GM12892 (cell line): ENCODE data around the gene GHR.

Experiments
- DNase-seq: peaks from one replicate; pipeline ENCODE4 v3.0.0; 2011; ENCODE audit not compliant: insufficient read length
- FAIRE-seq: peaks from 2 replicates; lab custom pipeline; 2011; peaks lifted over from hg19 to GRCh38; lab: Jason Lieb, UNC
- POLR2A ChIP-seq: IDR thresholded peaks from 2 replicates; pipeline ENCODE4 v1.6.1; 2011; ENCODE audit warnings: low read depth, low read length, control low read depth
- POLR2AphosphoS5 ChIP-seq: IDR thresholded peaks from 2 replicates; pipeline ENCODE4 v1.6.1; 2011; ENCODE audit warnings: low read depth, low read length, control low read depth
- TAF1 ChIP-seq: IDR thresholded peaks from 2 replicates; pipeline ENCODE4 v1.6.1; 2011; ENCODE audit warnings: low read depth, mild to moderate bottlenecking, control low read depth, low read length, borderline replicate concordance

The GHR gene

GRCh38 chr5:42500003-42500599 lies 76.9 kb downstream of the GHR start:
- TF ChIP-seq TAF1 (no peak), POLR2A (no peak), POLR2AphosphoS5 (no peak)
- FAIRE-seq (no peak), DNase-seq (no peak)

- FAIRE-seq = no peak
- no peak for DNase-seq
- no peak for TF ChIP-seq POLR2A
These were observed 79.6 kb downstream of the GHR start for GRCh38 chr5:42502613-42503470.

- FAIRE-seq (no peak), DNase-seq (no peak)
- TF ChIP-seq POLR2A (no peak), POLR2AphosphoS5 (no peak), TAF1 (no peak)
These were observed 83.4 kb downstream of the GHR start for GRCh38 chr5:42506662-42507061.

GRCh38 chr5:42507451-42508097 lies 84.3 kb downstream of the GHR start:
- FAIRE-seq (no peak), DNase-seq (no peak)
- TF ChIP-seq TAF1 (no peak), POLR2A (no peak), POLR2AphosphoS5 (no peak)

DNA sequence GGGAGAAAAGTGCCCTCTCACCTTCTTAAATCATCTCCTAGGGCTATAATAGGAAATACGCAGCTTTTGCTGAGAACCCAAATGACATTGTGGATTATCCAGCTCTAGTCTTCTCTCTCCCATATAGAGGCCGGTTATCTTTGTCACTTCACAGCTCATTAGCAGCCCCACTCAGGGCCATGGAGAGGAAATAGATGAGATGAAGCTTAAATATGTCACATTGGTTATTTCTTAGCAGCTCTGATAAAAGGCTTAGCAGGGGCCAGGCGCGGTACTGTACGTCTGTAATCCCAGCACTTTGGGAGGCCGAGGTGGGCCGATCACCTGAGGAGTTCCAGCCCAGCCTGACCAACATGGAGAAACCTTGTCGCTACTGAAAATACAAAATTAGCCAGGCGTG lies 90.0 kb downstream of the GHR start:
- no peak for TF ChIP-seq POLR2AphosphoS5
- TF ChIP-seq TAF1 = no peak
- TF ChIP-seq POLR2A = no peak
- FAIRE-seq = no peak
- no peak for DNase-seq

GRCh38 chr5:42514754-42515153 lies 91.5 kb downstream of the GHR start:
- no peak for TF ChIP-seq POLR2A
- no peak for TF ChIP-seq TAF1
- TF ChIP-seq POLR2AphosphoS5 = no peak
- FAIRE-seq (no peak), DNase-seq (no peak)

GRCh38 chr5:42515504-42515903 lies 92.3 kb downstream of the GHR start:
- no peak for FAIRE-seq

GRCh38 chr5:42516282-42517042 lies 93.2 kb downstream of the GHR start:
- TF ChIP-seq POLR2A (no peak), POLR2AphosphoS5 (no peak), TAF1 (no peak)
- FAIRE-seq (no peak), DNase-seq (no peak)

More at GRCh38 chr5:42515504-42515903, 92.3 kb downstream of the GHR start:
- no peak for DNase-seq
- TF ChIP-seq POLR2A = no peak
- no peak for TF ChIP-seq TAF1
- no peak for TF ChIP-seq POLR2AphosphoS5

- no peak for DNase-seq
- no peak for FAIRE-seq
- TF ChIP-seq POLR2AphosphoS5 (no peak), POLR2A (no peak), TAF1 (no peak)
These were observed 93.9 kb downstream of the GHR start for GRCh38 chr5:42517164-42517563.

GRCh38 chr5:42518595-42519221 lies 95.5 kb downstream of the GHR start:
- no peak for DNase-seq
- FAIRE-seq = no peak

DNA sequence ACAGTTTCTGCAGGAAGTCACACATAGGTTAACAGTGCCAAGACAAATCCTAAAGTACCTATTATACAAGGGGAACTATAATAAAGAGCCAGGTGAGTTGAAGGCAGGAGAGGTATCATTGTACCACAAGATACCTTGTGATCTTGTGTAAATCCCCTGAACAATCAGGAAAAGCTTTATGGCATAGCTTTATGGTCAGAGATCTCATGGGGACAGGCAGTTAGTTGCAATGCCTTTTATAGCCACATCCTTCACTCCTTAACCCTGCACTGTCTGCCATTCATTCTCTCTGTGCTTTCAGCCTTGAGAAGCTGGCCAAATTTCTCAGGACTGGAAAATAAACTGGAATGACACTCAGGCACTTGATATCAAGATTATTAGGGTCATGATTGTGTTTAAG lies 97.0 kb downstream of the GHR start:
- no peak for DNase-seq
- TF ChIP-seq TAF1 (no peak), POLR2AphosphoS5 (no peak), POLR2A (no peak)
- FAIRE-seq = no peak

More at GRCh38 chr5:42518595-42519221, 95.5 kb downstream of the GHR start:
- TF ChIP-seq POLR2A (no peak), TAF1 (no peak), POLR2AphosphoS5 (no peak)
